Common myeloid progenitor, CD34-positive (primary cell): ENCODE results near the gene MED25.

Experiments used
- CTCF ChIA-PET: fragments of 350-600 bp; sonication (Branson Sonifier 250); formaldehyde crosslinking; loops from one replicate; lab custom pipeline; 2021; ENCODE audit warnings: antibody characterized with exemption; lab: Charles Lee
- POLR2A ChIA-PET: fragments of 350-600 bp; sonication (Branson Sonifier 250); formaldehyde crosslinking; loops from one replicate; lab custom pipeline; 2021; ENCODE audit warnings: antibody characterized with exemption; lab: Charles Lee
- DNase-seq, 3 donors: peaks; one replicate each; pipeline versions ENCODE4 v3.0.0 to v3.0.0-alpha.2; 2013
- H3K27ac ChIP-seq, 2 experiments: 1 replicate in 1 of 2; 2 replicates in 1 of 2; pipeline ENCODE4 v1.7.0; 2013; ENCODE audit warnings: inconsistent platforms in 2 of 2, low read length in 2 of 2, mild to moderate bottlenecking in 2 of 2, low read depth in 1 of 2, moderate library complexity in 1 of 2; ENCODE audit not compliant: severe bottlenecking in 2 of 2, insufficient read depth in 1 of 2, poor library complexity in 1 of 2
- H3K27me3 ChIP-seq, 5 experiments: replicated peaks in 2 of 5; 1 replicate in 3 of 5; 2 replicates in 2 of 5; pipeline versions ENCODE4 v1.6.1 to v1.7.0; 2013; ENCODE audit warnings: low read length in 4 of 5, mild to moderate bottlenecking in 2 of 5, moderate library complexity in 2 of 5, inconsistent platforms in 1 of 5; ENCODE audit not compliant: insufficient read depth in 5 of 5, control insufficient read depth in 4 of 5
- H3K36me3 ChIP-seq, 4 experiments: 1 replicate in 2 of 4; 2 replicates in 2 of 4; pipeline versions ENCODE4 v1.6.1 to v1.7.0; 2013; ENCODE audit warnings: low read length in 3 of 4, control low read depth in 1 of 4, mild to moderate bottlenecking in 1 of 4; ENCODE audit not compliant: control insufficient read depth in 4 of 4, insufficient read depth in 4 of 4
- H3K4me1 ChIP-seq, 4 experiments: 1 replicate in 3 of 4; 2 replicates in 1 of 4; pipeline versions ENCODE4 v1.6.1 to v1.7.1; 2013; ENCODE audit warnings: low read length in 3 of 4, mild to moderate bottlenecking in 3 of 4, control low read depth in 1 of 4, inconsistent platforms in 1 of 4, moderate library complexity in 1 of 4; ENCODE audit not compliant: control insufficient read depth in 4 of 4, insufficient read depth in 4 of 4; ENCODE audit errors: control extremely low read depth in 1 of 4
- H3K4me3 ChIP-seq, 7 experiments: 1 replicate in 4 of 7; 2 replicates in 3 of 7; pipeline versions ENCODE4 v1.5.1 to v1.7.0; 2013; ENCODE audit warnings: mild to moderate bottlenecking in 7 of 7, low read length in 6 of 7, moderate library complexity in 6 of 7, inconsistent platforms in 2 of 7, low read depth in 2 of 7, control low read depth in 1 of 7; ENCODE audit not compliant: insufficient read depth in 4 of 7, control insufficient read depth in 1 of 7; ENCODE audit errors: extremely low read depth in 1 of 7
- H3K9me3 ChIP-seq, 5 experiments: 1 replicate in 4 of 5; 2 replicates in 1 of 5; pipeline versions ENCODE4 v1.6.1 to v1.7.1; 2013; ENCODE audit warnings: low read length in 4 of 5, mild to moderate bottlenecking in 2 of 5, inconsistent platforms in 1 of 5, low read depth in 1 of 5, moderate library complexity in 1 of 5; ENCODE audit not compliant: control insufficient read depth in 4 of 5, insufficient read depth in 2 of 5; ENCODE audit errors: control extremely low read depth in 1 of 5
- whole genome bisulfite sequencing: methylation state at CpG from one replicate; pipeline ENCODE4 v1.1.5; 2013; ENCODE audit not compliant: insufficient coverage; 5-methylcytosine and 5-hydroxymethylcytosine counted together

The MED25 gene

DNA sequence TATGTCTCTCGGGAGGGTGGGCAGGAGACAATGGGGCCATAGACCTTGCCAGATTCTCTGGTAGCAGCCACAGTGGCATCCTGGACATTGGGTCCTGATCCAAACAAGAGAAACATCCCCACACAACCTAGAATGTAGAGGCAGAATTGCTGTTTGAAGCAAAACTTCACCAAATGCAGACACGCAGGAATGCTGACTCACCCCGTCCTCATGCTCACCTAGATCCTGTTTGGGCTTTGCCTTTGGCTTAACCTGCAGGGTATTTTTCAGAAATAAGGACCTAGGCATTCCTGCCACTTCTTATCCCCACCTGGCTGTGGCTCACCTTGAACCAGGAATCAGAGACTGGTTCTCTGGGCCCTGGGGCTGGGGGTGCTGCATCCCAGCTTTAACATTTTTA lies 66.7 kb downstream of the MED25 start:
- Histone ChIP-seq H3K36me3 (peaks cover 8 to 65% (median 44%) of the 10 kb centered on the region in 4 experiments), H3K4me3 (no peak overlapping the region), H3K27ac (no peak overlapping the region), H3K27me3 (peaks cover 0 to 7% (median 0%) of the 10 kb centered on the region in 5 experiments), H3K9me3 (peaks cover 0 to 6% (median 0%) of the 10 kb centered on the region in 5 experiments), H3K4me1 (peaks cover 0 to 3% (median 0%) of the 10 kb centered on the region in 4 experiments)
- no peak for DNase-seq
- WGBS, result 83% methylated on average over 3 of the region's 3 CpGs
- ChIA-PET CTCF (no interaction called here), POLR2A (no interaction called here)
